HepG2 (cell line): ENCODE results near the gene ACSS3. TPM values are rescaled to one million over a fixed set of nuclear protein-coding genes. Genes with fewer than 3 reads are reported as not detected.

Source experiments
- ATF4 ChIP-seq, 2 experiments: fragments of 450-650 bp in 1 of 2; sonication (generic) in 1 of 2; formaldehyde crosslinking; IDR thresholded peaks; 2 replicates each; pipeline versions ENCODE4 v1.5.0 to v1.8.0; 2020 to 2022; ENCODE audit warnings: mild to moderate bottlenecking in 1 of 2, missing genetic modification reagents in 1 of 2
- CEBPB ChIP-seq: IDR thresholded peaks from 2 replicates; pipeline ENCODE4 v1.6.1; 2011; ENCODE audit warnings: low read depth, low read length, improper control_type of control experiment, borderline replicate concordance
- CERS6 ChIP-seq: sonication (generic); formaldehyde crosslinking; IDR thresholded peaks from 2 replicates; pipeline ENCODE4 v1.5.0; 2020; ENCODE audit warnings: missing genetic modification reagents
- CHD2 ChIP-seq: IDR thresholded peaks from 2 replicates; pipeline ENCODE4 v1.6.1; 2011; ENCODE audit warnings: low read depth, low read length, improper control_type of control experiment
- FOXK2 ChIP-seq: fragments of 450-650 bp; IDR thresholded peaks from 2 replicates; pipeline ENCODE4 v1.6.1; 2016
- MATR3 ChIP-seq: sonication (generic); formaldehyde crosslinking; IDR thresholded peaks from 2 replicates; pipeline ENCODE4 v1.4.0; 2020; ENCODE audit warnings: missing genetic modification reagents
- SNAPC5 ChIP-seq: sonication (generic); formaldehyde crosslinking; IDR thresholded peaks from 2 replicates; pipeline ENCODE4 v1.8.1; 2023; ENCODE audit warnings: mild to moderate bottlenecking, missing genetic modification reagents, borderline replicate concordance
- SRSF9 ChIP-seq: fragments of 200-400 bp; formaldehyde crosslinking; IDR thresholded peaks from 2 replicates; pipeline ENCODE4 v1.6.1; 2018; ENCODE audit warnings: borderline replicate concordance, mild to moderate bottlenecking, low read depth, low read length; ENCODE audit not compliant: insufficient read depth, poor library complexity, severe bottlenecking
- SSRP1 ChIP-seq: IDR thresholded peaks from 2 replicates; pipeline ENCODE4 v1.6.1; 2016; ENCODE audit warnings: control low read depth
- TBL1XR1 ChIP-seq: fragments of 150-350 bp; IDR thresholded peaks from 2 replicates; pipeline ENCODE4 v1.6.1; 2014; ENCODE audit warnings: borderline replicate concordance, low read length; ENCODE audit not compliant: partially characterized antibody
- TBX2 ChIP-seq: sonication (generic); formaldehyde crosslinking; IDR thresholded peaks from 2 replicates; pipeline ENCODE4 v1.5.0; 2020; ENCODE audit warnings: missing genetic modification reagents, mild to moderate bottlenecking, borderline replicate concordance
- TOE1 ChIP-seq: sonication (generic); formaldehyde crosslinking; IDR thresholded peaks from 2 replicates; pipeline ENCODE4 v1.4.0; 2020; ENCODE audit warnings: mild to moderate bottlenecking, missing genetic modification reagents
- TRIM24 ChIP-seq: sonication (generic); formaldehyde crosslinking; IDR thresholded peaks from 2 replicates; pipeline ENCODE4 v1.8.0; 2022; ENCODE audit warnings: mild to moderate bottlenecking, missing genetic modification reagents
- ZBTB39 ChIP-seq: sonication (generic); formaldehyde crosslinking; IDR thresholded peaks from 2 replicates; pipeline ENCODE4 v1.5.0; 2020; ENCODE audit warnings: missing genetic modification reagents
- ZBTB42 ChIP-seq: sonication (generic); formaldehyde crosslinking; IDR thresholded peaks from 2 replicates; pipeline ENCODE4 v1.5.0; 2020; ENCODE audit warnings: mild to moderate bottlenecking, missing genetic modification reagents
- ZBTB49 ChIP-seq: sonication (generic); formaldehyde crosslinking; IDR thresholded peaks from 2 replicates; pipeline ENCODE4 v1.4.0; 2020; ENCODE audit warnings: missing genetic modification reagents, borderline replicate concordance
- ZKSCAN1 ChIP-seq: fragments of 150-350 bp; IDR thresholded peaks from 2 replicates; pipeline ENCODE4 v1.6.1; 2014; ENCODE audit warnings: low read length
- ZNF205 ChIP-seq: IDR thresholded peaks from 2 replicates; pipeline ENCODE4 v1.6.1; 2018; ENCODE audit warnings: missing biosample characterization, missing genetic modification reagents
- ZNF292 ChIP-seq: sonication (generic); formaldehyde crosslinking; IDR thresholded peaks from 2 replicates; pipeline ENCODE4 v1.8.1; 2022; ENCODE audit warnings: mild to moderate bottlenecking, low read depth, missing genetic modification reagents, borderline replicate concordance
- ZNF572 ChIP-seq: sonication (generic); formaldehyde crosslinking; IDR thresholded peaks from 2 replicates; pipeline ENCODE4 v1.5.1; 2020; ENCODE audit warnings: mild to moderate bottlenecking, missing genetic modification reagents
- ZNF670 ChIP-seq: sonication (generic); formaldehyde crosslinking; IDR thresholded peaks from 2 replicates; pipeline ENCODE4 v1.8.0; 2022; ENCODE audit warnings: mild to moderate bottlenecking, missing genetic modification reagents, borderline replicate concordance
- polyA plus RNA-seq, 8 experiments: library from polyadenylated mRNA; depleted of rRNA in 3 of 8; stranded (reverse) in 7 of 8; unstranded in 1 of 8; fragments of >200 nt; fragmentation: Illumina TruSeq in 4 of 8; extraction: Trizol in 4 of 8; gene quantifications; 2 replicates each; pipeline versions ENCODE4 v1.2.1 to v1.2.3, GENCODE V29; 2011 to 2016; ENCODE audit warnings: low read depth in 4 of 8, missing spikeins in 1 of 8, mixed read lengths in 1 of 8; ENCODE audit not compliant: insufficient read depth in 1 of 8
- total RNA-seq, 5 experiments: library from RNA; depleted of rRNA; stranded (reverse); fragments of >200 nt; fragmentation: Illumina TruSeq; extraction: Trizol; gene quantifications; 2 replicates each; pipeline ENCODE4 v1.2.3, GENCODE V29; 2016; ENCODE audit warnings: low read depth in 1 of 5

The ACSS3 gene
- total and polyA plus RNA-seq, 2 of the 13 experiments (the other 11 are each of a cell fraction or from before 2014, with no cell fraction given) = 79.5 to 86.3 TPM

- TF ChIP-seq ATF4 (CRISPR knock-in tag; IDR thresholded peaks at IDR 0.05) (peak in 1 of 2 experiments; percentile 87; a peak in 2 of 4 replicates), FOXK2 (no peak), ZBTB49 (CRISPR knock-in tag) (no peak), ZNF292 (CRISPR knock-in tag) (peak; percentile 92; the same call in 1 of the 2 replicates), TBX2 (CRISPR knock-in tag) (peak; percentile 96), TRIM24 (CRISPR knock-in tag) (no peak), CEBPB (peak; percentile 98), ZNF670 (CRISPR knock-in tag) (no peak), TOE1 (CRISPR knock-in tag) (no peak), SNAPC5 (CRISPR knock-in tag) (no peak), ZNF205 (CRISPR knock-in tag) (peak; percentile 69; the same call in 1 of the 2 replicates), ZKSCAN1 (no peak), CHD2 (no peak), MATR3 (CRISPR knock-in tag) (no peak), ZBTB42 (CRISPR knock-in tag) (no peak), SRSF9 (no peak), CERS6 (no peak), ZBTB39 (CRISPR knock-in tag) (no peak), ZNF572 (CRISPR knock-in tag) (no peak), SSRP1 (CRISPR knock-in tag) (no peak), TBL1XR1 (peak; percentile 83)
These were observed 8.5 kb downstream of the ACSS3 start (continued) for GRCh38 chr12:81086342-81086741.
